Measurements from ENCODE around the gene HSD17B12. TPM values are rescaled to one million over a fixed set of nuclear protein-coding genes. Genes with fewer than 3 reads are reported as not detected.

The HSD17B12 gene
- total and polyA plus RNA-seq, 2 donors (not counting 3 experiments of a cell fraction or from before 2014, with no cell fraction given) = 41.5 to 96.5 TPM

DNA sequence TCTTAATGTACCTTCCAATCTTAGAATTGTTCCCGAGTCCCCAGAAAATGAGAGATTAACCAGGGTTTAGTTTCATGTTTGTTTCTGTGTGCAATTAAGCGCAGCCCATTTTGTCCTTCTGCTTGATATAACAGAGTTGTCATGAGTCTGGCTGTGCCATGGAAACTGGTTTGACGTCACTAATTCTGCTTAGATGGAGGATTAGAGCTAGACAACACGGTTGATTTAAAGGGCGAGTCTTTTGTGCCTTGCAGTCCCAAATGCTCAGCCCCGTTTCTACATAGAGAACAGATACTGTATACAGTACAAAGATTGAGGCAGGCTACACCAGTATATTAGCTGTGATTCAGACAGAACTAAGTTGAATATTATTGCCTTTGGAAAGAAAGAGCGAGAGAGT lies 154.6 kb downstream of the HSD17B12 start:
- no peak overlapping the region for H3K4me2 ChIP-seq (ENCODE audit: insufficient read depth, low read length)
- intact Hi-C loops (cut with micrococcal nuclease) (no loop called here), dilution Hi-C loops (cut with MboI; ENCODE audit: extremely low pct_ligation_motif_present, low sequenced_read_pairs) (no loop called here)
- BruUV-seq (replicated peaks) = no TSS peak
- H3K36me3 ChIP-seq (ENCODE audit: control insufficient read depth in 2 of 2, extremely low read depth in 1 of 2, insufficient read depth in 2 of 2, low read length in 2 of 2) = peaks cover 3 to 8% of the 10 kb centered on the region in 2 experiments
- POLR2A ChIA-PET = no interaction called here
- H3K9me3 ChIP-seq (replicated peaks; ENCODE audit: control insufficient read depth, insufficient read depth, low read length) = no peaks in the 10 kb centered on the region
- TF ChIP-seq CTCF (IDR thresholded peaks at IDR 0.05; ENCODE audit: extremely low read depth in 1 of 2, insufficient read depth in 1 of 2, low read depth in 1 of 2, low read length in 2 of 2) (no peak), POLR2AphosphoS5 (IDR thresholded peaks at IDR 0.05; ENCODE audit: insufficient read depth, low read depth, low read length) (no peak), FOS (IDR thresholded peaks at IDR 0.05; ENCODE audit: borderline replicate concordance, insufficient read depth, low read length) (no peak), MYC (IDR thresholded peaks at IDR 0.05; ENCODE audit: low read depth, low read length) (no peak)
- no peak overlapping the region for H3K27ac ChIP-seq (ENCODE audit: insufficient read depth, low read depth, low read length)
- no peak for DNase-seq (ENCODE audit: low read depth, low spot score)
- H3K27me3 ChIP-seq (ENCODE audit: control insufficient read depth in 2 of 2, insufficient read depth in 2 of 2, low read length in 2 of 2) = no peaks in the 10 kb centered on the region
- FAIRE-seq = no peak
- H4K20me1 ChIP-seq (replicated peaks; ENCODE audit: control insufficient read depth, extremely low read depth, insufficient read depth, low read length) = no peaks in the 10 kb centered on the region
- no peaks in the 10 kb centered on the region for H3K9me1 ChIP-seq (replicated peaks; ENCODE audit: control insufficient read depth, extremely low read depth, insufficient read depth, low read length)
- H3K4me3 ChIP-seq (replicated peaks in 1 of 3; ENCODE audit: insufficient read depth in 1 of 3, low read depth in 1 of 3, low read length in 3 of 3) = no peak overlapping the region
- CTCF ChIA-PET = interaction anchor here (1.2 kb wide), 1 partner anchor 17 kb away, joined by 4 read pairs; no protein-coding TSS in a partner anchor
- peaks cover 14% of the 10 kb centered on the region for H3K4me1 ChIP-seq (ENCODE audit: control insufficient read depth, extremely low read depth, insufficient read depth, low read length)
- no peak overlapping the region for H2AFZ ChIP-seq (ENCODE audit: low read depth, low read length)
- H3K9ac ChIP-seq (replicated peaks; ENCODE audit: extremely low read depth, insufficient read depth, low read length) = no peak overlapping the region
- no peaks in the 10 kb centered on the region for H3K79me2 ChIP-seq (ENCODE audit: control insufficient read depth, insufficient read depth, low read length)

- Histone ChIP-seq H3K4me3 (replicated peaks in 1 of 3; ENCODE audit: insufficient read depth in 1 of 3, low read depth in 1 of 3, low read length in 3 of 3) (no peak overlapping the region), H3K27me3 (ENCODE audit: control insufficient read depth in 2 of 2, insufficient read depth in 2 of 2, low read length in 2 of 2) (no peaks in the 10 kb centered on the region), H3K9ac (replicated peaks; ENCODE audit: extremely low read depth, insufficient read depth, low read length) (no peak overlapping the region), H3K9me3 (replicated peaks; ENCODE audit: control insufficient read depth, insufficient read depth, low read length) (no peaks in the 10 kb centered on the region), H2AFZ (ENCODE audit: low read depth, low read length) (no peak overlapping the region), H3K4me2 (ENCODE audit: insufficient read depth, low read length) (no peak overlapping the region), H3K36me3 (ENCODE audit: control insufficient read depth in 2 of 2, extremely low read depth in 1 of 2, insufficient read depth in 2 of 2, low read length in 2 of 2) (peaks cover 2 to 12% of the 10 kb centered on the region in 2 experiments), H3K27ac (ENCODE audit: insufficient read depth, low read depth, low read length) (no peak overlapping the region), H3K9me1 (replicated peaks; ENCODE audit: control insufficient read depth, extremely low read depth, insufficient read depth, low read length) (no peaks in the 10 kb centered on the region), H3K4me1 (ENCODE audit: control insufficient read depth, extremely low read depth, insufficient read depth, low read length) (no peaks in the 10 kb centered on the region), H4K20me1 (replicated peaks; ENCODE audit: control insufficient read depth, extremely low read depth, insufficient read depth, low read length) (no peaks in the 10 kb centered on the region), H3K79me2 (ENCODE audit: control insufficient read depth, insufficient read depth, low read length) (no peaks in the 10 kb centered on the region)
- dilution Hi-C loops (cut with MboI; ENCODE audit: extremely low pct_ligation_motif_present, low sequenced_read_pairs) (no loop called here), intact Hi-C loops (cut with micrococcal nuclease) (no loop called here)
- CTCF ChIA-PET = interaction anchor here (1.8 to 3.2 kb wide), 3 partner anchors 11 to 14 kb away, joined by 8 to 16 read pairs (median 11); no protein-coding TSS in a partner anchor
- FAIRE-seq (no peak), DNase-seq (ENCODE audit: low read depth, low spot score) (no peak)
- no TSS peak for BruUV-seq (replicated peaks)
- TF ChIP-seq CTCF (IDR thresholded peaks at IDR 0.05; ENCODE audit: extremely low read depth in 1 of 2, insufficient read depth in 1 of 2, low read depth in 1 of 2, low read length in 2 of 2) (no peak), POLR2A (IDR thresholded peaks at IDR 0.05; ENCODE audit: low read depth, low read length) (no peak), FOS (IDR thresholded peaks at IDR 0.05; ENCODE audit: borderline replicate concordance, insufficient read depth, low read length) (no peak), JUN (IDR thresholded peaks at IDR 0.05; ENCODE audit: borderline replicate concordance, insufficient read depth, insufficient read length, low read depth) (no peak), GATA2 (IDR thresholded peaks at IDR 0.05; ENCODE audit: insufficient read depth, insufficient read length, low read depth, low read length) (no peak), EZH2 (IDR thresholded peaks at IDR 0.05; ENCODE audit: borderline replicate concordance, low read depth, low read length, severe bottlenecking) (no peak), POLR2AphosphoS5 (IDR thresholded peaks at IDR 0.05; ENCODE audit: insufficient read depth, low read depth, low read length) (no peak), MYC (IDR thresholded peaks at IDR 0.05; ENCODE audit: low read depth, low read length) (no peak)
- TF ChIP-seq, protein P1, sequence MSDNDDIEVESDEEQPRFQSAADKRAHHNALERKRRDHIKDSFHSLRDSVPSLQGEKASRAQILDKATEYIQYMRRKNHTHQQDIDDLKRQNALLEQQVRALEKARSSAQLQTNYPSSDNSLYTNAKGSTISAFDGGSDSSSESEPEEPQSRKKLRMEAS (IDR thresholded peaks at IDR 0.05; ENCODE audit: insufficient read depth, insufficient read length) = no peak
- POLR2A ChIA-PET = no interaction called here
These were observed 157.3 kb downstream of the HSD17B12 start for GRCh38 chr11:43837879-43838278.

Data from endothelial cell of umbilical vein (primary cell).